Neural progenitor cell (in vitro differentiated cells): ENCODE data around the gene SLC25A53. TPM values are rescaled to one million over a fixed set of nuclear protein-coding genes. Genes with fewer than 3 reads are reported as not detected.

ENCODE experiments used
- DNase-seq: peaks from one replicate; pipeline ENCODE4 v3.0.0-alpha.2; 2016; ENCODE audit warnings: low spot score
- H2AFZ ChIP-seq: fragments of 200-600 bp; sonication (generic); replicated peaks from 2 replicates; pipeline ENCODE4 v1.6.1; 2016; ENCODE audit warnings: antibody characterized with exemption
- H3F3A ChIP-seq: fragments of 200-600 bp; sonication (generic); 2 replicates; pipeline ENCODE4 v1.6.1; 2016; ENCODE audit warnings: antibody characterized with exemption, low read depth
- H3K27ac ChIP-seq: fragments of 200-600 bp; sonication (generic); 2 replicates; pipeline ENCODE4 v1.5.1; 2016; ENCODE audit warnings: mild to moderate bottlenecking
- H3K27me3 ChIP-seq: fragments of 200-600 bp; sonication (generic); 2 replicates; pipeline ENCODE4 v1.6.1; 2016; ENCODE audit warnings: mild to moderate bottlenecking, moderate library complexity
- H3K36me3 ChIP-seq: fragments of 200-600 bp; sonication (generic); 2 replicates; pipeline ENCODE4 v1.5.1; 2016
- H3K4me1 ChIP-seq: fragments of 200-600 bp; sonication (generic); 2 replicates; pipeline ENCODE4 v1.6.1; 2016; ENCODE audit warnings: mixed run types
- H3K4me2 ChIP-seq: fragments of 200-600 bp; sonication (generic); 2 replicates; pipeline ENCODE4 v1.6.1; 2016
- H3K4me3 ChIP-seq: fragments of 200-600 bp; sonication (generic); 2 replicates; pipeline ENCODE4 v1.5.1; 2016
- H3K79me2 ChIP-seq: fragments of 200-600 bp; sonication (generic); 2 replicates; pipeline ENCODE4 v1.6.1; 2016; ENCODE audit warnings: low read depth
- H3K9ac ChIP-seq: fragments of 200-600 bp; sonication (generic); 2 replicates; pipeline ENCODE4 v1.6.1; 2016
- H3K9me3 ChIP-seq: fragments of 200-600 bp; sonication (generic); 2 replicates; pipeline ENCODE4 v1.5.1; 2016; ENCODE audit warnings: low read depth
- H4K20me1 ChIP-seq: fragments of 200-600 bp; sonication (generic); 2 replicates; pipeline ENCODE4 v1.6.1; 2016; ENCODE audit warnings: low read depth
- H3K27ac Mint-ChIP-seq: 3 replicates; pipeline ENCODE4 v1.8.0; 2021; ENCODE audit warnings: mixed read lengths
- H3K27me3 Mint-ChIP-seq: 2 replicates; pipeline ENCODE4 v1.8.0; 2022; ENCODE audit warnings: low read depth, mild to moderate bottlenecking, inconsistent platforms, moderate library complexity, mixed read lengths; ENCODE audit not compliant: insufficient read depth
- H3K36me3 Mint-ChIP-seq: 3 replicates; pipeline ENCODE4 v1.8.0; 2021; ENCODE audit warnings: mixed read lengths
- H3K4me1 Mint-ChIP-seq: 3 replicates; pipeline ENCODE4 v1.8.0; 2021; ENCODE audit warnings: mixed read lengths
- H3K4me3 Mint-ChIP-seq: 3 replicates; pipeline ENCODE4 v1.8.0; 2021; ENCODE audit warnings: mild to moderate bottlenecking, moderate library complexity, mixed read lengths
- H3K9me3 Mint-ChIP-seq: 3 replicates; pipeline ENCODE4 v1.8.0; 2020; ENCODE audit warnings: mixed read lengths
- CTCF ChIP-seq: fragments of 200-600 bp; sonication (generic); IDR thresholded peaks from 2 replicates; pipeline ENCODE4 v1.5.1; 2017; ENCODE audit warnings: antibody characterized with exemption, mild to moderate bottlenecking
- EZH2 ChIP-seq: fragments of 200-600 bp; sonication (generic); IDR thresholded peaks from 2 replicates; pipeline ENCODE4 v1.6.1; 2017; ENCODE audit warnings: antibody characterized with exemption, mild to moderate bottlenecking, moderate library complexity
- EZH2phosphoT487 ChIP-seq: fragments of 200-600 bp; sonication (generic); IDR thresholded peaks from 2 replicates; pipeline ENCODE4 v1.6.1; 2017; ENCODE audit warnings: antibody characterized with exemption
- total RNA-seq: library from RNA; depleted of rRNA; stranded (reverse); fragments of >200 nt; gene quantifications from 2 replicates; pipeline ENCODE4 v1.2.3, GENCODE V29; 2015; ENCODE audit warnings: low replicate concordance

SLC25A53 gene
- total RNA-seq, 1 donor from 2014 or later = 4.0 TPM

GRCh38 chrX:104130808-104131207 is 26.0 kb downstream of the SLC25A53 start:
- H4K20me1 ChIP-seq = no peaks in the 10 kb centered on the region
- no peak overlapping the region for H3K27ac ChIP-seq
- no peaks in the 10 kb centered on the region for H3K9me3 ChIP-seq
- H2AFZ ChIP-seq = no peak overlapping the region
- no peak overlapping the region for H3K27ac Mint-ChIP-seq
- H3F3A ChIP-seq = no peaks in the 10 kb centered on the region
- no peaks in the 10 kb centered on the region for H3K36me3 Mint-ChIP-seq
- no peak overlapping the region for H3K4me3 Mint-ChIP-seq
- TF ChIP-seq CTCF (no peak), EZH2 (no peak), EZH2phosphoT487 (no peak)
- no peaks in the 10 kb centered on the region for H3K27me3 ChIP-seq
- H3K79me2 ChIP-seq = no peaks in the 10 kb centered on the region
- H3K4me1 ChIP-seq = no peaks in the 10 kb centered on the region
- H3K4me1 Mint-ChIP-seq = no peaks in the 10 kb centered on the region
- no peaks in the 10 kb centered on the region for H3K36me3 ChIP-seq
- H3K4me3 ChIP-seq = no peak overlapping the region
- H3K9me3 Mint-ChIP-seq = no peaks in the 10 kb centered on the region
- peaks cover 2% of the 10 kb centered on the region for H3K27me3 Mint-ChIP-seq
- no peak for DNase-seq
- no peak overlapping the region for H3K4me2 ChIP-seq
- no peak overlapping the region for H3K9ac ChIP-seq

DNA sequence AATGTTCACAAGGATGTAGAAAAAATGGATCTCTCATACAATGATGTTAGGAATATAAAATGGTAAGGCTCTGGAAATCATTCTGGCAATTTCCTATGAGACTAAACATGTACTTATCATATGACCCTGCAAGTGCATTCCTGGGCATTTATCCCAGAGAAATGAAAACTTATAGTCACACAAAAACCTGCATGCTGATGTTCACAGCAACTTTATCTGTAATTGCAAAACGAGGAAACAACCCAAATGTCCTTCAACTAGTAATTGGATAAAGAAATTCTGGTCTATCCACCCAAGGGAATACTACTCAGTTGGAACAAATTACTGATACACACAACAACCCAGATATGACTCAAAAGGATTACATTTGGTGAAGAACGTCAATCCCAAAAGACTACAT is 30.0 kb downstream of the SLC25A53 start:
- Mint-ChIP-seq H3K36me3 (peaks cover 3% of the 10 kb centered on the region), H3K27me3 (peaks cover 2% of the 10 kb centered on the region), H3K9me3 (no peaks in the 10 kb centered on the region), H3K4me1 (no peaks in the 10 kb centered on the region), H3K4me3 (no peak overlapping the region), H3K27ac (no peak overlapping the region)
- H3K9me3 ChIP-seq = no peaks in the 10 kb centered on the region
- no peaks in the 10 kb centered on the region for H3K36me3 ChIP-seq
- no peak for DNase-seq
- H4K20me1 ChIP-seq = no peaks in the 10 kb centered on the region
- no peaks in the 10 kb centered on the region for H3K79me2 ChIP-seq
- TF ChIP-seq EZH2 = no peak
- TF ChIP-seq EZH2phosphoT487 = no peak
- TF ChIP-seq CTCF = no peak
- H3K27ac ChIP-seq = no peak overlapping the region
- H3K27me3 ChIP-seq = no peaks in the 10 kb centered on the region
- no peak overlapping the region for H3K4me2 ChIP-seq
- H3K9ac ChIP-seq = no peak overlapping the region
- H2AFZ ChIP-seq = no peak overlapping the region
- no peaks in the 10 kb centered on the region for H3K4me1 ChIP-seq
- H3F3A ChIP-seq = no peaks in the 10 kb centered on the region
- no peak overlapping the region for H3K4me3 ChIP-seq

DNA sequence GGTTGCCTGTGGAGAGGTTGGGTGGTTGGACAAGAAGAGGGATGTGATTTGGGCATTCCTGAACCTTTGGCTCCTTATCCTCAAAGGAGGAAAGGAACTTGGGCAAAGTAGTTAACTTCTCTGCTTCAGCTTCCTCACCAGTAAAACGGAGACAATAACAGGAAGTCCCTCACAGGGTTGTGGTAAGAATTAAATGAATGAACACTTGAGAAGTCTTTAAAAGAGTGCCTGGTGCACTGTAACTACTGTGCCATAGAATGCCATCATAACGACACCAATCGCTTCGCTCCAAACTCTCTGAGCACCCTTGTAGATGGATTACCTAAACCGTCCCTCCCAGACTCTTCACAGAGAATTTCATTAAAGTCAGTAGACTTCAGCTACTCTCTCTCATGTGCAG is 34.0 kb downstream of the SLC25A53 start:
- H3F3A ChIP-seq = no peaks in the 10 kb centered on the region
- no peak for DNase-seq
- Mint-ChIP-seq H3K27ac (no peak overlapping the region), H3K9me3 (no peaks in the 10 kb centered on the region), H3K4me3 (no peak overlapping the region), H3K4me1 (peaks cover 15% of the 10 kb centered on the region), H3K36me3 (peaks cover 3% of the 10 kb centered on the region), H3K27me3 (peaks cover 2% of the 10 kb centered on the region)
- no peak overlapping the region for H3K4me2 ChIP-seq
- H3K36me3 ChIP-seq = no peaks in the 10 kb centered on the region
- H3K27ac ChIP-seq = no peak overlapping the region
- no peaks in the 10 kb centered on the region for H3K27me3 ChIP-seq
- H4K20me1 ChIP-seq = no peaks in the 10 kb centered on the region
- TF ChIP-seq EZH2phosphoT487 = no peak
- TF ChIP-seq CTCF = no peak
- no peak for TF ChIP-seq EZH2
- H3K79me2 ChIP-seq = no peaks in the 10 kb centered on the region
- no peak overlapping the region for H3K9ac ChIP-seq
- no peak overlapping the region for H2AFZ ChIP-seq
- no peaks in the 10 kb centered on the region for H3K9me3 ChIP-seq
- no peak overlapping the region for H3K4me3 ChIP-seq
- H3K4me1 ChIP-seq = no peaks in the 10 kb centered on the region
